Limb (tissue), 2 donors: ENCODE measurements around the gene GFOD1.
"Not testable (repeated sequence)": the region's sequence is repeated elsewhere in the genome, so short reads cannot be mapped to it uniquely, and the experiment has no call there.

Source experiments
- DNase-seq, 2 donors: peaks; one replicate each; pipeline ENCODE4 v3.0.0-alpha.2; 2016; ENCODE audit errors: extremely low spot score in 2 of 2

GFOD1 gene

DNA sequence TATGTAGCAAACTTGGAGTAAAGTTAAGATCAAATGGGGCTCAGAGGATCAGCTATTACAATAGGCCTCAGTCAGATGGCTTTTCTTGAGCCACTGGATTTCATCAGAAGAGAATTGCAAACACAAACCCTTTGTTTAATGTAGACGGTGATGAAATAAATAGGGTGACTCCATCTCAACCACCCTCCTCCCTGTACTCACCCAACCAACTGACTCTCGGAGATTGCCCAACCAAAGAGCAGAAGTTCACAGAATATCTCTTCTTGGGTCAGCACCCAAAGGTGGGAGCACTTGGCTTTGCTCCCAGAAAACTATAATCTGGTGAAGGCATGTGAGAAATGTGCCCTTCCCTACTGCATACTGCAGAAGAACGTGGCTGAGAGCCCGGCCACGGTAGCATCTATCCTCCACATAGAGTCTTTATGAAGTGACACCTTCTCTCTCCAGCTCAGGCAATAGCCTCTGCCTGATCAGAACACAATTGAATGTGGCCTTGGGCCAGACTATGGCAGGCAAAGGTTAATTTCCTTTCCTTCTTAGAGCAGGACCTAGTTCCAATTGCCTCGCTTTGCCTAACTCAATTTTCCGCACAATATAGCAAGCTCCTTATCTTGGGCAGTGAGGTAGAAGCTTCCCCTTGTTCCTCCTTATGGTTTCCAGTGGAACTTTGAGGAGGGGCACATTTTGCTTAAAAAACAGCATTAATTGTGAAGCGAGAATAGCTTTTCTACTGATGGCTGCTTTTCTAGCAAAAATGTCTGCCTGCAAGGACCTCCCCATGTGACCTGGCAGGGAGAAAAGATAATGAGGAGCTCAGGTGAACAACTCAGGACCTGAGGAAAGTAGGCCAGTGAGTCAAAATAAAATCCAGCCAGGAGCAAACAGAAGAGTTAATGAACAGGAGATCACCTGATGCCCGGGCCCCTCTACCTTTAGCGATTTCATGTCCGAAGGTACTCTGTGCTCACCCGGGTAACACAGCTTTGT, 79.4 kb downstream of the GFOD1 start:
- DNase-seq = no peak

DNA sequence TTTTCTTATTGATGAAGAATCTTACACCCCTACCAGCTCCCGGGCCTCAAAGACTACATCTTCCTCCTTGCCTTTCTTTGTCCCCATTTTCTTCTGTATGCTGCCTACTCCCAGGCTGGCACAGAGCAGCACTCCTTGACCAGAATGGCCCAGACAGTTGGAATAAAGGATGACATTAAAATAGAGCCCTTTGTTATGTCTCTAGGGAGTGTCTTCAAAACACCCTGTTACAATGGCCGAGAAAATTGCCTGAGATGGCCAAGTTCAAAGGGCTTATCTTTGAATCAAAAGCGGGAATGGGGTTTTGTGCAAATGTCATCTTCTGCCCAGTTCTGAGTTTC, 80.1 kb downstream of the GFOD1 start:
- DNase-seq = no peak

DNA sequence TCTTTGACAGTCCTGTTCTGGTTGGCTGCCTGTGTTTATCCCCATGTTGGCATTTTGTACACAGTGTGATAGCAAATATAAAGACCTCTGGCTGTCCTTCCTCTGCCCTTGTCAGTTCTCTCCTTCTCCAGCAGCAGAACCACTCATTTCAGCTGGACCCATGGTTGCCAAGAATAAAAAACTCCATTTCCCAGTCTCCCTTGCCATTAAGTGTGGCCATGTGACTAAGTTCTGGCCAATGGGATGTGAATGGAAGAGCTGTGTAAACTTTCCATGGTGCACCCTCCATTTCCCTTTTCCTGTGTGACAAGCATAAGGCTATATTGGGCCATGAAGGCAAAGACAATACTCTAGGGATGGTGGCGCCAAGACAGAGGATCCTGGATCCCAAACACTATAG, 80.6 kb downstream of the GFOD1 start:
- no peak for DNase-seq

DNA sequence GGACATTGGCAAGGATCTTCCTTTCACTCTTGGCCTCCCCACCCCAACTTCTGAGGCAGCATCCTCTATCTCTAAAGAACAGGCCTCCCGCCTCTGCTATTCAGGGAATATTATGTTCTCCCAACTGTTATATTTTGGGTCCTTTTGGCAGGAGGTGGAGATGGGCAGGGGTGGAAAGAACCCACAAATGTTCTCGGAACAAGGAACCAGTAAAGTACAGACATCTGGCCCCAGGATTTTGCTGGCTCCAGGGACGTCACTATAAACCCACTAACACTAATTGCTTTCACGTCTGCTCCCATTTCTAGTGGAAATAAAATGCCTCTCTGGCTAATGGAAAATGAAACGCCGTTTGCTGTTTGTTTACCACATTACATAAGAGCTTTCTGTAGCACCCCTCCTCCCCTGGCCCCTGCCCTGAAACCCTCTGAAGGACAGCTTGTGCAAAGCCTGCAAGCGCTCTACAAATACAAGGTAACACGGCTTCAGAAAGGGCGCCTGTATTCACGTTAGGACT, 81.4 kb downstream of the GFOD1 start:
- DNase-seq = no peak

DNA sequence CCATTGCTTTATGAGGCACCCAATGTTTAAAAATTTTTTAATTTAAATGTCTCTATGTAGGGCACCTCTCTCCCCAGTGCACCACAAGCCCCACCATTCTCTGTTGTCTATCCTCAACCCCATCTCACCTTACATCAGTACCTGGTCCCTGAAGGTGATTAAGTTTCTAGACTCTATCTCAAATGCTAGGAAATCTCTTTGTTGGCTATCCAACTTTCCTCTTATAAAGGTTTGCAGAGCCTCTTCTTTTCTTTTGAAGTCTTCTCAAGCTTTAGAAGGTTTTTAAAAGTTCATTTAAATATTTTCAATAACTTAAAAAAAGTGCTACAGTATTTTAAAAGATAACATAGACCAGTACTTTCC, 82.5 kb downstream of the GFOD1 start:
- DNase-seq = no peak

DNA sequence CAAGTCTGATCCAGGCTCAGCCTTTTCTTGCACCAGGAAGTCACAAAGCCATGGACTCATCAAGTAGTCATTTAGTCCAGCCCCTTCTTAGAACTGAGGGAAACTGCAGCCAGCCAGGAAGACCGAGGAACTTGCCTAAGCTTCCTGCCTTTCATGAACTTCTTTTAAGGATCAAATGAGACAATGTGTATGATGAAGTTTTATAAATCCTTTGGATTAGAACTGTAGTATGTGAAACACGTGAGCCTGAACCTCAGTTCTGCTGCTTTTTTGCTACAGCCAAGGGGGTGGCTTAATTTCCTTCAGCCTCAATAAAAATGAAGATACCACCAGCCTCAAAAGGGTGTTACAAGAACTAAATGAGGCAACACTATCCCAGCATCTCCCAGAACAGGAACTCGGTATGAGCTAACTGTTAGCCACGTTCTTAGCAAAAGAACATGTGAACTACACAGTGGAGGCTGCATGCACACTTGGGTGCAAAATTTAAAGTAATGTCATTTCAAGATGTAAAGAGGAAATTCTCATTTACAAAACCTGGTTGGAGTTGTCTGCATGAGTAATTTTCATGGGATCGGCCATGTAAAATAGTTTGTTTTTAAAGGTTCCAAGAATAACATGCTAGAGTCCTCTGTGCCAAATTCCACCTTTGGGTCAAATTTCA, 83.0 kb downstream of the GFOD1 start:
- no peak for DNase-seq

DNA sequence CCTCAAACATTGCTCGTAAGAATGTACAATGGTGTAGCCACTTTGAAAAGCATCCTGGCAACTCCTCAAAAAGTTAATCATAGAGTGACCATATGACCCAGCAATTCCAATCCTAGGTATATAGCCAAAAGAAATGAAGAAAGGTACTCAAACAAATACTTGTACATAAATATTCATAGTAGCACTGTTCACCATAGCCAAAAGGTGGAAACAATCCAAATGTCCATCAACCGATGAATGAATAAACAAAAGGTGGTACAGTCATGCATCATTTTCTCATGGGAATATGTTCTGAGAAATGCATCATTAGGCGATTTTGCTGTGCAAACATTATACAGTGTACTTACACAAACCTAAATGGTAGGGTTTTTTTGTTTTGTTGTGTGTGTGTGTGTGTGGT, 84.7 kb downstream of the GFOD1 start:
- DNase-seq = no peak

DNA sequence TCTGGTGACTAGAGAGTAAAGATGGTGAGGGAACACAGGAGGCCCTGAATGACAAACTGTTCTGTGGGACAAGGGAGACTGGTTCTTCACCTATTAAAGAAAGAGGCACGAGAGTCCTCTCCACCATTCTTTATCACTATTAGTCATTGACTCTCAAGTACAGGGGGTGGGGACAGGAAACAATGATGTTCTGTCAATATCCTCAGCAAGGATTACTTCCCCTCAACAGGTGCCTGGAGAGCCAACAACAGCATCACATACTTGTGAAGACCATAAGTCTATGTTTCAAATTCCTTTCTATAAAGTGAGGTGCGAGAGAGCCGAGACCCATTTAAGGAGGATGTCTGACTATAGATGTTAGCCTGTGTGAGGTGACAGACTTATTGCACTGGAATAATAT, 86.6 kb downstream of the GFOD1 start:
- no peak for DNase-seq

DNA sequence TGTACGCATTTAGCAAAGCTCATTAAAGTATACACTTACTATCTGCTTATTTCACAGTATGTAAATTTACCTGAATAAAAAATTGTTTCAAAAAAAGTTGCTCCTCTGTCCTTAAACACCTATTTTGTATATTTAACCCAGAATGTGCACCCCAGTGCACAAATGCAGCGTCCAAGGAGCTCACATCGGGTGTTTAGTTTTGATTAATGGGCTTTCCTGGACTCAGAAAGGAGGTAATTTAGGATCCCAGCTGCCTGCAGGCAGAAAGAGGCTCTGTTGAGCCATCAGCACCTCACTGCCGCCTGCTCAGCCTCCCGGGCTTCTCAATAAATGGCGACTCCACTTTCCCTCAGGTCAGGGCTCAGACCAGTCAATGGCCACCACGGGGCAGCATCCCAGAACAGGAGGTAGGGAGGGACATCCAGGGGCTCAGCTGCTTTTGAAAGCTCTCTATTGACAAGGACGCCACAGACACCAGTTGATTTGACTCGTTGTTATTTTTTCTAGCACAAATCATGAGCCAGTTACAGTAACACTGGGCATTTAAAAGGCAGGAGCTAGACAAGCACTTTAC, 88.9 kb downstream of the GFOD1 start:
- DNase-seq = no peak

DNA sequence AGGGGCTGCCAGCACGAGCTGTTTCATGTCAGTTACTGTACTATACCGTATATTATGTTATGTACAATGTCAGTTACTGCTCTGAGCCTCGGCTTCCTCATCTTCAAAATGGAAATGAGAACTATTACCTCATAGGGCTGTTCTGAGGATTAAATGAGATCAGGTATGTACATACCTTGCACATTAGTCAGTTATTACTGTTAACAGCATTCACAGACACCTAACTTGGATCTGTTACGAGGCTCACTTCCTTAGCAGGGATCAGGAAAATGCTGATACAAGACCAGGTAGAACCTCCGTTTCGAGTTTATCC, 89.4 kb downstream of the GFOD1 start:
- DNase-seq = no peak

DNA sequence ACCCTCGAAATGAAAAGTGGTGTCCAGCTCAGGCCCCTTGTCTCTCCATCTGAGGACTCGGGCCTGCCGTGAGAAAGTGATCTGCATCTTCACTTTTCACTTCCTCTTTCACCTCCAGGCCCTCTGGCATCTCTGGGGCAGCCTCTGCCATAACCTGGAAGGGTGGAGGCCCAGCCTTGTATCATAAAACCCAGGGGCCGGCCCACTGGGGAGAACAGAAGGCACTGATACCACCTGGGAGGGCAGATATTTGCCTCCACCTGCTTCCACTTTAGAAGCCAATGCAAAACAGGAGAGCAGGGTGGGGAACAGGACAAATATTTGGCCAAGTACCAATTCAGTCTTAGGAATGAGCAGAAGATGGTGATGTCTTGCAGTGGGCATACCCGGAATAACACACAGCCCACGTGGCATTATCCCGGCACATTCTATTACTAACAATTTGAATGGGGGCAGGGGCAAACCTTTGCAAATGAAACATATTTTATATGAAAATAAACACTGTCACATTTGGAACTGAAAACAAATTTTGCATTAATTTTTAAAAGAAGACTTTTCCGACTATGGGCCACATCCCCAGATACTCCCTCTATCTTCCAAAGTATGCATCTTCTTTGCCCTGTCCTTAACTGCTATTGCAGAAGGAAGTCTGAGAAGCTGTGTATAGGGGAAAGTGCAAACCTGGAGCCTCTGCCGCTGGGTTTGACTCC, 89.9 kb downstream of the GFOD1 start:
- DNase-seq = no peak

DNA sequence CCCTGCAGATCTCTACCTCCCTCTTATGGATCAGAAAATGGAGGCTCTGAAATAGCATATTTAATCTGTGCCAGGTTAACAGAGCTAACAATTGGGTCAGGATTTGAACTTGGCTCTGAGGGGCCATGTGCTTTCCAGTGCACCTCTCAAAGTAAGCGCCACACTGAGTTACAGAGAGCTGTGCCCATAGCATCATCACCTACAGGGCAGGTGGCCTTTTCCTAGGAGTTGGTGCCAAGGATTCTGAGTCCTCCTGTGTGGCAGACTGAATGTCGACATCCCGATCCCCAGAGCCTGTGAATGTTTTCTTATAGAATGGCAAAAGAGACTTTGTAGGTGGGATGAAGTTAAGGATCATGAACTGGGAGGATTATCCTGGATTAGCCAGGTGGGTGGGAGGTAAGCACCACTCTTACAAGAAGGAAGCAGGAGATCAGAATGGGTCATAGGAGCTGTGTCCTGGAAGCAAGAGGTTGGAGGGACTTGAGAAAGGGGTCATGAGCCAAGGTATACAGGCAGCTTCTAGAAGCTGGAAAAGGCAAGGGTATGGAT, 91.1 kb downstream of the GFOD1 start:
- DNase-seq = no peak

DNA sequence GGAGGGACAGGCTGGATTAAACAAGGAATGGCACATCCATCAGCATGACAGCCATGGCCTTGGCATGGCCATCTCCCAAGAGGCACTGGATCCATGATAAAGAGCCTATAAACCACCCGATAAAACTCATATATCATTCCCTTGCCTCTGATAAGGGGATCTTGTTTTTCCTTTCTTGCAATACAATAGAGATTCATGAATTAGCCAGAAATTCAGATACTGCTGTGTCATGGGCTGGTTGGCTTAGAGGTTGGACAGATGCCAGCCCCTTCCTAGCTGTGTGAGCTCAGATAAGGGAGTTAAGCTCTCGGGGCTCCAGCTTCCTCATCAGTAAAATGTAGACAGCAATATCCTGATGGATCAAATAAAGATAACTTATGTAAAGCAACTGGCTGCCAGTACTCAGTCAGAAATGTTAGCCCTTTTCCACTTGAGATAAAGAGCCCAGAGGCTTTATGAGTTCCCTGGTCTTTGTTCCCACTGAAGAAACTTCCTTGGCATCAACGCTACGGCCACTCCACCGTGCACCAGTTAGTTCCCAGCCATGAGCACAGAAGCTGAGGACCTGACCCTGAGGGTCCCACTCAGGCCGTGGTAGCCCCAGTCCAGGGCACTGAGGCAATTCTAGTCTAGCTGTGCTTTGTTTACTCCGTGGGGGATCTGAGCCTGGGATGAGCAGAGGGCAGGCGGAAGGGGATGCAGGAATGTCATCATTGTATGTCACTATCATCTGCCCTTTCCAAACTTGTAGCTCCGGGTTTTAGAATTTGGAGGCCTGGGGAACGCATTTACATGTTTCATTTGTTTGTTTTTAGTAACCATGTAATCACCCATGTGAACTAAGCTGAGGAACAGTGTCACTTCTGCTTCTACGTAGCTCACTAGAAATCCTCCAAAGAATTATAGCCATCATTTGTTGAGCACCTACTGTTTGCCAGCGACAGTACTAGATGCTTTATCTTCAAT, 91.8 kb downstream of the GFOD1 start:
- DNase-seq = no peak

DNA sequence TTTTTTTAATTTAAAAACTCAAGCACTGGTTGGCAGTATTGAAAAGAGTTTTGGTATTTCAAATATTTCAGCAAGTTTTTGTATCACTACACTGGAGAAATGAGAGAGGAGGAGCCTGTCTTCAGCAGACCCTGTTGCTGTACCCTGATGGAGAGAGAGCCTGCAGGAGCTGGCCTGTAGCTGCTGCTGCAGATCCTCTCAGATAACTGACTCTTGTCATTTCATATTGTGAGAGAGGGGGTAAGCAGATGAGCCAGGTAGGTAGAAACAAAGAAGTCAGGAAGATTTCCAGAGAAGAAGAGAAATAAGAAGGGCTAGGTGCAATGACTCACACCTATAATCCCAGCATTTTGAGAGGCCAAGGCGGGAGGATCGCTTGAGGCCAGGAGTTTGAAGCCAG, 94.9 kb downstream of the GFOD1 start:
- DNase-seq = no peak

DNA sequence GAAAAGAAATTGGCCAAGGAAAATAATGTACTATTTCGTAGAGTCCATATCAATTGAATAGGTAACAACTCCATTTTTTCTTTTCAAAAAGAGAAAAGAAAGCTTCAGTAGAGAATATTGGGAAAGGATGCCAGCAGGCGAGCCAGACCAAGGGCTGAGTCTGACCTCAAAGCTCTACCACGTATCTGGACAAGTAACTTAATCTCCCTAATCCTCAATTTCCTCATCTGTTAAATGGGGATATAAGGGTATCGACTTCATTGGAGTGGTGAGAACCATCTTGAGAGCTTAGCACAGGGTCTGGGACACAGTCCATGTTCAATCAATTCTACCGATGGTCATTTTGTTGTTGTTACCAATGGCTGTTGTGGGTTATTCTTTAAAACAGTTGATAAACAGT, 95.9 kb downstream of the GFOD1 start:
- DNase-seq = no peak

DNA sequence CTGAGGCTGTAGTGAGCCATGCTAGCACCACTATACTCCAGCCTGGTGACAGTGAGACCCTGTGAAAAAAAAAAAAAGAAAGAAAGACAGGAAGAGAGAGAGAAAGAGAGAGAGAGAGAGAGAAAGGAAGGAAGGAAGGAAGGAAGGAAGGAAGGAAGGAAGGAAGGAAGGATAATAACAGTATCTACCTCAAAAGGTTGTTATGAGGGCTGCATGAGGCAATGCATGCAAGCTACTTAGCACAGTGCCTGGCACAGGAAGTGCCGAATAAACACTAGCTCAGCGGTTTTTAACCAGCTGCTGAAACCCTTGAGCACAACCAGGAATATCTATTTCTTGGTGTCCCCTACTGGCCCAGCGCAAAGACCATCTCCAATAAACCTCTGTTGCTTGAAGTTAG, 96.7 kb downstream of the GFOD1 start:
- no peak for DNase-seq

DNA sequence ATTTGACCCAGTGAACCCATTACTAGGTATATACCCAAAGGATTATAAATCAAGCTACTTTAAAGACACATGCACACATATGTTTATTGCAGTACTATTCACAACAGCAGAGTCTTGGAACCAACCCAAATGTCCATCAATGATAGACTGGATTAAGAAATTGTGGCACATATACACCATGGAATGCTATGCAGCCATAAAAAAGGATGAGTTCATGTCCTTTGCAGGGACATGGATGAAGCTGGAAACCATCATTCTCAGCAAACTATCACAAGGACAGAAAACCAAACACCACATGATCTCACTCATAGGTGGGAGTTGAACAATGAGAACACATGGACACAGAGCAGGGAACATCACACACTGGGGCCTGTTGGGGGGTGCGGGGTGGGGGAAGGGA, 98.2 kb downstream of the GFOD1 start:
- DNase-seq = not testable (repeated sequence)

DNA sequence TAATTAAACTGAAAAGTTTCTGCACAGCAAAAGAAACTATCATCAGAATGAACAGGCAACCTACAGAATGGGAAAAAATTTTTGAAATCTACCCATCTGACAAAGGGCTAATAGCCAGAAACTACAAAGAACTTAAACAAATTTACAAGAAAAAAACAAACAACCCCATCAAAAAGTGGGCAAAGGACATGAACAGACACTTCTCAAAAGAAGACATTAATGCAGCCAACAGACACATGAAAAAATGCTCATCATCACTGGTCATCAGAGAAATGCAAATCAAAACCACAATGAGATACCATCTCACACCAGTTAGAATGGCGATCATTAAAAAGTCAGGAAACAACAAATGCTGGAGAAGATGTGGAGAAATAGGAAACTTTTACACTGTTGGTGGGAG, 98.6 kb downstream of the GFOD1 start:
- not testable (repeated sequence) for DNase-seq

DNA sequence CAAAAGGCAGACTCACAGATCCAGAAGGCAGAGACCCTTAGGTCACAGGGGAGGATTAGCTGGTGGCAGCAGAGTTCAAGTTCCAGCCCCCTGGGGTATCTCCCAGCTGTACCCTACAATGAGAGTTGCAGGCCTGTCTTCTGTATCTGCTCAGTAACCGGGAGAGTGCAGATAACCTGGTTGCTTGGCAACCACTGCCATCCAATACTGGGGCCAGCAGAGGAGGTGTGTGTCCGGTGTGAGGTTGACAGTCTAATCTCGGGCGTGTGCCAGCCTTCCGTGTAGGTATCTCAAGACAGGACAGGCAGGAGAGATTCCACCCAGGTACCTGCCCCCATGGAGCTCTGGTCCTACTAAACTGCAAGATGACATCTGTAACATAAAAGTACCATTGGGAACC, 102.4 kb downstream of the GFOD1 start:
- DNase-seq = no peak

DNA sequence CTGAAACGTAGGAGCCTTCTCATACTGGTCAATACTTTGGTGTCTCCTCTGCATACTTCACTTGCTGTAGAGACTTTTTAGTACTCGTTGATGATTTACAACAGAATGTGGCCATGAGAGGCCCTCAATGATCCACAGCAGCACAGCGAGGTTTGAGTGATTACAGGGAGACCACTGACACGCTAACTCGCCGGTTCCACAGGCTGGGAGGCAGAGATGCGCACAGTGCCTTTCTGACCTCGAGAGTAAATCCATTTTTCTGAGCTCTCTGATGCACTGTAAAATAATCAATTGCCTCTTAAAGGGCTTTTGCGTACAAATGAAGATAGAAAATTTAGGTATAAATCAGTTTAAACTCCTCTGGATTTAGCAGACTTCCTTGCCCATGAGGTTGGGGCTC, 102.9 kb downstream of the GFOD1 start:
- no peak for DNase-seq
